DND-41 (cell line): ENCODE data around the gene WSB2.

Source experiments
- CTCF ChIP-seq: IDR thresholded peaks from 2 replicates; pipeline ENCODE4 v1.5.1; 2012; ENCODE audit warnings: borderline replicate concordance, low read length, moderate library complexity, mild to moderate bottlenecking; ENCODE audit not compliant: poor library complexity, severe bottlenecking; ENCODE audit errors: extremely low read depth
- EZH2 ChIP-seq: IDR thresholded peaks from 3 replicates; pipeline ENCODE4 v1.6.1; 2012; ENCODE audit warnings: borderline replicate concordance, low read depth, mild to moderate bottlenecking, moderate library complexity, low read length, inconsistent platforms; ENCODE audit not compliant: severe bottlenecking

DNA sequence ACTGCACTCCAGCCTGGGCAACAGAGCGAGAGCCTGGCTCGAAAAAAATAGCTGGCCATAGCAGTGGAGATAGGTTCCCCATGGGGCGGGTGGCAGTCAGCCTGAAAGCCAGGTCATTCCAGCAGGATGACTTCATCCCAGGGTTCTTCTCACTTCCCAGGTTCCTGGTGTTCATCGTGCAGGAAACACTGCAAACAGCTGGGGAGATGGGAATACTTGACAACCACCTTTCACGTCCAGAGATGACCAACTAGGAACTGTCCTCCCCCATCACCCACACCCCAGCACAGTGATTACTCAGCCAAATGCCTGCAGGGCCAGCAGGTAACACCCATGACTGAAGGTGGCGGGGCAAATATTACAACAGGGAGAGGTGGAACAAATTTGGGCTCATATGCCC is 41.1 kb upstream of the WSB2 start:
- TF ChIP-seq EZH2, result no peak
- no peak for TF ChIP-seq CTCF
